NT2/D1 (cell line): ENCODE data around the gene CREG2.

Experiments
- SUZ12 ChIP-seq: IDR thresholded peaks from 2 replicates; pipeline ENCODE4 v1.6.1; 2011; ENCODE audit not compliant: insufficient read length, insufficient read depth; ENCODE audit errors: extremely low read depth
- YY1 ChIP-seq: IDR thresholded peaks from 2 replicates; pipeline ENCODE4 v1.6.1; 2011; ENCODE audit not compliant: insufficient read length, insufficient read depth
- ZNF274 ChIP-seq: IDR thresholded peaks from 2 replicates; pipeline ENCODE4 v1.6.1; 2011; ENCODE audit warnings: mild to moderate bottlenecking, low read depth, low read length

DNA sequence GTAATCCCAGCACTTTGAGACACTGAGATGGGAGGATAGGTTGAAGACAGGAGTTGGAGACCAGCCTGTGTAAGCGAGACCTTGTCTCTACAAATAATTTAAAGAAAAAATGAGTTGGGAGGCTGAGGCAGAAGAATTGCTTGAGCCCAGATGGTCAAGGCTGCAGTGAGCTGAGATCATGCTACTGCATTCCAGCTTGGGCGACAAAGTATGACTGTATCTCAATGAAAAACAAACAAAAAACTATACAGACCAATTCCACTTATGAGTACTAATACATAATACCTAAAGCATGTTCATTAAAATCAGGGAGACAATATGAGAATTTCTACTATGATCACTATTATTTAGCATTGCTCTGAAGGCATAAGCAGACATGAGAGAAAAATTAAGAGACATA, 91.4 kb downstream of the CREG2 start:
- TF ChIP-seq YY1 (no peak), SUZ12 (no peak), ZNF274 (no peak)
